ENCODE data around the gene FBXO41.

Gene FBXO41

GRCh38 chr2:73286134-73286655, 1.9 kb upstream of the FBXO41 start:
- no peak overlapping the region for H3K27ac ChIP-seq (ENCODE audit: low read depth, low read length, severe bottlenecking)
- 70 to 88% methylated on average over 1 to 3 of the region's 3 CpGs for WGBS, 2 experiments (ENCODE audit: insufficient coverage in 2 of 2)
- H3K36me3 ChIP-seq (ENCODE audit: control insufficient read depth, insufficient read depth, low read length): no peaks in the 10 kb centered on the region
- H3K9me3 ChIP-seq (ENCODE audit: control insufficient read depth, low read length): no peaks in the 10 kb centered on the region
- no peaks in the 10 kb centered on the region for H3K4me1 ChIP-seq (ENCODE audit: control insufficient read depth, insufficient read depth, low read length, poor library complexity, severe bottlenecking)
- H3K4me3 ChIP-seq (ENCODE audit: extremely low read depth, insufficient read depth, low read length, poor library complexity, severe bottlenecking): no peak overlapping the region

- H3K27ac ChIP-seq (ENCODE audit: low read depth, low read length, severe bottlenecking): no peak overlapping the region
- no peaks in the 10 kb centered on the region for H3K9me3 ChIP-seq (ENCODE audit: control insufficient read depth, low read length)
- peak overlapping the region; percentile 58 for H3K4me3 ChIP-seq (ENCODE audit: extremely low read depth, insufficient read depth, low read length, poor library complexity, severe bottlenecking)
- H3K36me3 ChIP-seq (ENCODE audit: control insufficient read depth, insufficient read depth, low read length): no peaks in the 10 kb centered on the region
- H3K4me1 ChIP-seq (ENCODE audit: control insufficient read depth, insufficient read depth, low read length, poor library complexity, severe bottlenecking): no peaks in the 10 kb centered on the region
- 67 to 71% methylated on average over 4 to 5 of the region's 5 CpGs for WGBS, 2 experiments (ENCODE audit: insufficient coverage in 2 of 2)
Measured at GRCh38 chr2:73285159-73285739, 971 bp upstream of the FBXO41 start.

DNA sequence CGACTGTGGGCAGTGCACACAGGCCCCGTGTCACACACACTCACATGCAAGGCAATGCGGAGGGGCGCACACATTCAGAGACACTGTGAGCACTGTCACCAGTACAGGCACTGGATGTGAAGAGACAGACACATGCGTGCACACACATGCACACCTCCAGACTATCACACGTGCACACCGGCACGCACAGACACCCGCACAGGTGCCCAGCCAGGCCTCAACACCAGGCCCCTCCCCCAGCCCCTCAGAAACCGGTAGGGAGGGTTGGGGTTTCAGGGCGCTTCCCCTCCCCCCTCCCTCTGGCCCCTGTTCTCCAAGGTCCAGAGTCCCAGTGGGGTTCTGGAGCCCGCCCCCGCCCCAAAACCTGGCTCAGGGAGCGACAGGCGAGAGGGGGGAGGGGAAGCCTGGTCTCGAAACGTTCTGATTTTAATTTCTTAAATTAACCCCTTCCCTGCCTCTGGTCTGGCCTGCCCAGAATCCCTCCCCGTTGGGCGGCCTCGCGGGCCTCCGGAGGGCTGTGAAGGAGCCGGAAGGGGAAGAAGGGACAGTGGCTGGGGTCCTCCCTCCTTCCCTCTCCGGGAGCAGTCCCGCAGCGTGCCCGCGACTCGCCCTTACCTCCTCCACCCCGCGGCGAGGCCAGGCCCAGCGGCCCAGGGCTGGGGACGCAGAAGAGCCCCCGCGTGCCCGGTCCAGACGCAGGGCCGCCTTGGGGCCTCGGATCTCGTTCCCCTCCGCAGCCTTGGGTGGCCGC, 558 bp downstream of the FBXO41 start:
- WGBS, 2 experiments (ENCODE audit: insufficient coverage in 2 of 2): 17 to 34% methylated on average over 4 to 7 of the region's 43 CpGs
- H3K4me1 ChIP-seq (ENCODE audit: control insufficient read depth, insufficient read depth, low read length, poor library complexity, severe bottlenecking): no peaks in the 10 kb centered on the region
- peak overlapping the region; percentile 58 for H3K4me3 ChIP-seq (ENCODE audit: extremely low read depth, insufficient read depth, low read length, poor library complexity, severe bottlenecking)
- no peak overlapping the region for H3K27ac ChIP-seq (ENCODE audit: low read depth, low read length, severe bottlenecking)
- H3K9me3 ChIP-seq (ENCODE audit: control insufficient read depth, low read length): no peaks in the 10 kb centered on the region
- no peaks in the 10 kb centered on the region for H3K36me3 ChIP-seq (ENCODE audit: control insufficient read depth, insufficient read depth, low read length)

DNA sequence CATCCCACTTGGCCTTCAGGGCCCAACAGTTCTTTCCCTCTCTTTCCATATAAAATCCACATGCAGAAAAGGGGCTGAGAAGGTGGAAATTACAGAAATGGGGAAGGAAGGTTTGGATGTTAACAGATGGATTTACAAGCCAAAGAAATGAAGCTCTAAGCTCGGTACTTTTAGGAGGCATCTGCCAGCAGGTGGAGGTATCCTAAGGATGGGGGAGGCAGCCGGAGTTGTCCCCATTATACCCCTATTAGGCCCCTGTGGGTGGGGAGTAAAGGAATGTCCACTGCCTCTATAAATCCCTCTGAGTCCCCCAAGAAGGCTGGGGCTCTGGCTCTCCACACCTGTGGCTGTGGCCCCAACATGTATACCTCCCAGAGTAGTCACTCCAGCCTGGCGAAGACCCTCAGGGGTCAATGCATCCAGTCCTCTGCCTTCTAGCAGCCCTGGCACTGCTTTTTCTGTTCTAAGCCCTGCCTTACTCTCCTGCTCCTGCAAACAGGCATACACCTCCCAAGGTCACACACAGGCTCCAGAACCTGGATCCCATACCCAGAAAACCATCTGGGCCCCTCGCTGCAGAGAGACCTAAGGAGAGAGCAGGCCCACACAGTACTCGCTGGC, 1.2 kb downstream of the FBXO41 start:
- Histone ChIP-seq H3K36me3 (ENCODE audit: control insufficient read depth, insufficient read depth, low read length) (no peaks in the 10 kb centered on the region), H3K4me1 (ENCODE audit: control insufficient read depth, insufficient read depth, low read length, poor library complexity, severe bottlenecking) (no peaks in the 10 kb centered on the region), H3K4me3 (ENCODE audit: extremely low read depth, insufficient read depth, low read length, poor library complexity, severe bottlenecking) (peak overlapping the region; percentile 58), H3K9me3 (ENCODE audit: control insufficient read depth, low read length) (no peaks in the 10 kb centered on the region), H3K27ac (ENCODE audit: low read depth, low read length, severe bottlenecking) (no peak overlapping the region)
- whole genome bisulfite sequencing, 2 experiments (ENCODE audit: insufficient coverage in 2 of 2): 66 to 71% methylated on average over 2 to 4 of the region's 5 CpGs

- Histone ChIP-seq H3K4me3 (ENCODE audit: extremely low read depth, insufficient read depth, low read length, poor library complexity, severe bottlenecking) (no peak overlapping the region), H3K36me3 (ENCODE audit: control insufficient read depth, insufficient read depth, low read length) (no peaks in the 10 kb centered on the region), H3K9me3 (ENCODE audit: control insufficient read depth, low read length) (no peaks in the 10 kb centered on the region), H3K4me1 (ENCODE audit: control insufficient read depth, insufficient read depth, low read length, poor library complexity, severe bottlenecking) (no peaks in the 10 kb centered on the region), H3K27ac (ENCODE audit: low read depth, low read length, severe bottlenecking) (no peak overlapping the region)
Measured at GRCh38 chr2:73281244-73281643, 3.0 kb downstream of the FBXO41 start.

DNA sequence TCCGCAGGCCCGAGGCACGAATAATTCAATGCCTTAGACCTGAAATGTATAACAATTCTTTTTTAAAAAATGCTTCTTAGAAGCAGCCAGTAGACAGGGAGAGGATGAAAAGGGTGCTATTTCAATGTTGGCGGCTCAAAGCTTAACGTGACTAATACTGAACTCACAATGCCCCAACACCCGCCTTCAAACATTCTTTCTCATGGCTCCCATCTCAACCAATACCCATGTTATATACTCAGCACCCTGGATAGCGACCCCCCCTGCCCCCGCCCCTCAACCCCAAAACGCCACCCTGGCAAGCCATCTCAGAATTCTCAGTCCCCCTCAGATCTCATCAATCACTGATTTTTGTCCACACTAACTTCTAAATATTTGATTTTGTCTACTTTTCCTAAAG, 4.4 kb downstream of the FBXO41 start:
- Histone ChIP-seq H3K36me3 (ENCODE audit: control insufficient read depth, insufficient read depth, low read length) (no peaks in the 10 kb centered on the region), H3K27ac (ENCODE audit: low read depth, low read length, severe bottlenecking) (no peak overlapping the region), H3K4me1 (ENCODE audit: control insufficient read depth, insufficient read depth, low read length, poor library complexity, severe bottlenecking) (no peaks in the 10 kb centered on the region), H3K4me3 (ENCODE audit: extremely low read depth, insufficient read depth, low read length, poor library complexity, severe bottlenecking) (no peak overlapping the region), H3K9me3 (ENCODE audit: control insufficient read depth, low read length) (no peaks in the 10 kb centered on the region)
- 56 to 57% methylated on average over 4 to 7 of the region's 9 CpGs for WGBS, 2 experiments (ENCODE audit: insufficient coverage in 2 of 2)

- 71 to 100% methylated on average over 1 of the region's 1 CpG for WGBS, 2 experiments (ENCODE audit: insufficient coverage in 2 of 2)
- H3K27ac ChIP-seq (ENCODE audit: low read depth, low read length, severe bottlenecking): no peak overlapping the region
- no peaks in the 10 kb centered on the region for H3K36me3 ChIP-seq (ENCODE audit: control insufficient read depth, insufficient read depth, low read length)
- H3K4me1 ChIP-seq (ENCODE audit: control insufficient read depth, insufficient read depth, low read length, poor library complexity, severe bottlenecking): no peaks in the 10 kb centered on the region
- H3K9me3 ChIP-seq (ENCODE audit: control insufficient read depth, low read length): no peaks in the 10 kb centered on the region
- H3K4me3 ChIP-seq (ENCODE audit: extremely low read depth, insufficient read depth, low read length, poor library complexity, severe bottlenecking): no peak overlapping the region
Measured at GRCh38 chr2:73272270-73272669, 12.0 kb downstream of the FBXO41 start.

GRCh38 chr2:73269686-73270465, 14.4 kb downstream of the FBXO41 start:
- H3K4me3 ChIP-seq (ENCODE audit: extremely low read depth, insufficient read depth, low read length, poor library complexity, severe bottlenecking): no peak overlapping the region
- H3K27ac ChIP-seq (ENCODE audit: low read depth, low read length, severe bottlenecking): no peak overlapping the region
- no peaks in the 10 kb centered on the region for H3K36me3 ChIP-seq (ENCODE audit: control insufficient read depth, insufficient read depth, low read length)
- WGBS, 2 experiments (ENCODE audit: insufficient coverage in 2 of 2): 25 to 31% methylated on average over 12 to 15 of the region's 22 CpGs
- peaks cover 6% of the 10 kb centered on the region for H3K4me1 ChIP-seq (ENCODE audit: control insufficient read depth, insufficient read depth, low read length, poor library complexity, severe bottlenecking)
- H3K9me3 ChIP-seq (ENCODE audit: control insufficient read depth, low read length): no peaks in the 10 kb centered on the region

DNA sequence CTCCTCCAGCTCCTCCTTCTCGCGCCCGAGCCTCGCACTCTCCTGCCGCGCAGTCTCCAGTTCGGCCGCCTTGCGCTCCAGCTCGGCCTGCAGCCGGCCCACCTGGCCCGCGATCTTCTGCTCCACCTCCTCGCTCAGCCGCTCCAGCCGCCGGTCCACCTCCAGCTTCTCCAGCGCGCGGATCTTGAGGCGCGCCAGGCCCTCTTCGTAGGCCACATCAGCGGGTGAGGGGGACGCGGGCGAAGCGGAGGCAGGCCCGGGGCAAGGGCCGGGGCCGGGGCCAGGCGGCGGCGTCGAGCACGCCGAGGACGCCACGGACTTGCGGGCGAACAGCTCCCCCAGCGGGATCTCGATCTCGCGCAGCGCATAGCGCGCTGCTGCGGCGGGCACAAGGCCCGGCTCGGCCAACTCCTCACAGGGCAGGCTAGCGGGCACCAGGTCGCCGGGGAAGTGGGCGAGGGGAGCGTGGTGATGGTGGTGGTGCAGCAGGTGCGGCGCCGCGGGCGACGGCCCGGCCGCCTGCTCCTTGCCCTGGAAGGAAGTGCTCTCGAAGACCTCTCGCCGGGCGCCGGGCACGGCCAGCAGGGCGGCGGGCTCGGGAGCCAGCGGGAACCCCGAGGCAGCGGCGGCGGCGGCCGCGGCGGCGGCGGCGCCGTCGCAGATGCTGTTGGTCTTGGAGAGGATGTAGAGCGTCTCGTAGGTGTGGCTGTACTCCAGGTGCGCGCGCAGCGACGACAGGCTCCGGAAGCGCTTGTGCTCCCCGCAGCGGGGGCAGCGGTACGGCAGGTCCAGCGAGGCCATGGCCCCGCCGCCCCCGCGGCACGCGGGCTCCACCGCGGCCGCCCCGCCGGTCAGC, 15.2 kb downstream of the FBXO41 start:
- Histone ChIP-seq H3K4me1 (ENCODE audit: control insufficient read depth, insufficient read depth, low read length, poor library complexity, severe bottlenecking) (peaks cover 6% of the 10 kb centered on the region), H3K36me3 (ENCODE audit: control insufficient read depth, insufficient read depth, low read length) (no peaks in the 10 kb centered on the region), H3K4me3 (ENCODE audit: extremely low read depth, insufficient read depth, low read length, poor library complexity, severe bottlenecking) (peak overlapping the region; percentile 11), H3K9me3 (ENCODE audit: control insufficient read depth, low read length) (no peaks in the 10 kb centered on the region), H3K27ac (ENCODE audit: low read depth, low read length, severe bottlenecking) (no peak overlapping the region)
- WGBS, 2 experiments (ENCODE audit: insufficient coverage in 2 of 2): 2% methylated on average over 50 to 90 of the region's 113 CpGs

DNA sequence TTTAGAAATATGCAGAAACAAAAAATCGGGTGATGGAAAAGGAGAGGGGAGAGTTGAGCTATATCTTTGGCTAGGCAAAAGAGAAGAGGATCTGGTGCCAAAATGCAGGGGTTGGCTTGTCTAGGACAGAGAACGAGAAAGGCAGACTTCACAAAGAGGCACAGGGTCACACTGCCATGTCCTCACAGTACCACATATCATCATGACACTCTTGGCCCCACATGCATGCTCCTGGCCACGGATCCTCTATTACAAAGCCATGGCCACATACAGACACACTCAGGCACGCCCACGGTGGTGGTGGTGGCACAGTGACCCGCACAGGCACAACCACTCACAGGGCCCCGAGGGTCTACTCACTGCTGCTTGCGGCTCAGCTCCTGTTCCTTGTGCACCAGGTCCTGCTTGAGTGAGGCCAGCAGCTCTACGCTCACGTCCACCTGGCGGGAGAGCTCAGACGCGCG, 15.9 kb downstream of the FBXO41 start:
- Histone ChIP-seq H3K36me3 (ENCODE audit: control insufficient read depth, insufficient read depth, low read length) (no peaks in the 10 kb centered on the region), H3K4me1 (ENCODE audit: control insufficient read depth, insufficient read depth, low read length, poor library complexity, severe bottlenecking) (peaks cover 6% of the 10 kb centered on the region), H3K4me3 (ENCODE audit: extremely low read depth, insufficient read depth, low read length, poor library complexity, severe bottlenecking) (peak overlapping the region; percentile 11), H3K9me3 (ENCODE audit: control insufficient read depth, low read length) (no peaks in the 10 kb centered on the region), H3K27ac (ENCODE audit: low read depth, low read length, severe bottlenecking) (no peak overlapping the region)
- 20 to 28% methylated on average over 9 to 13 of the region's 14 CpGs for WGBS, 2 experiments (ENCODE audit: insufficient coverage in 2 of 2)

All from mesodermal cell (in vitro differentiated cells).